Stimulated activated CD8-positive, alpha-beta memory T cell treated with anti-CD3 and anti-CD28 coated beads, Interleukin-12 subunit alpha, Interleukin-12 subunit beta, amount 100 ng/mL, for 4 hours (primary cell): Measurements from ENCODE around the gene TJP1.
"Not testable (repeated sequence)": the region's sequence is repeated elsewhere in the genome, so short reads cannot be mapped to it uniquely, and the experiment has no call there.

Experiments used
- DNase-seq: peaks from one replicate; pipeline ENCODE4 v3.0.0-alpha.2; 2020; ENCODE audit warnings: low read depth

Gene TJP1

GRCh38 chr15:29657476-29657817 is 164.8 kb downstream of the TJP1 start:
- not testable (repeated sequence) for DNase-seq

GRCh38 chr15:29656636-29657475 is 165.4 kb downstream of the TJP1 start:
- no peak for DNase-seq

GRCh38 chr15:29652595-29652994 is 169.7 kb downstream of the TJP1 start:
- DNase-seq, result no peak

GRCh38 chr15:29651476-29652233 is 170.6 kb downstream of the TJP1 start:
- DNase-seq, result no peak
